ENCODE data around the gene P2RX2.

DNA sequence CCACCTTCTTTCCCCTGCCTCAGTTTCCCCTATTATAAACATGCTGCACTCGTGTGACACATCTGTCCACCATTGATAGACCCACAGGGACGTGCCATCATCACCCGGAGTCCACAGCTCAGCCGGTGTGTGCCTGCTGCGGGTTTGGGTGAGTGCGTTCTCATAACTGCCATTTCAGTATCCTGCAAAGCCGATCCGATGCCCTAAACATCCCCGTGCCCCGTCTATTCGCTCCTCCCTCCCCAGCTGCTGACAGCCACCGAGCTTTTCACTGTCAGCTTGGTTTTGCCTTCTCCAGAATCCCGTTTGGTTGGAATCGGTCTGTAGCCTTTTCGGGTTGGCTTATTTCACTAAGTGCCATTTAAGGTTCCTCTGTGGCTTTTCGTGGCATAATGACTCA is 12.1 kb upstream of the P2RX2 start:
- TF ChIP-seq POLR2A (IDR thresholded peaks at IDR 0.05), result no peak
- TF ChIP-seq, protein P1, sequence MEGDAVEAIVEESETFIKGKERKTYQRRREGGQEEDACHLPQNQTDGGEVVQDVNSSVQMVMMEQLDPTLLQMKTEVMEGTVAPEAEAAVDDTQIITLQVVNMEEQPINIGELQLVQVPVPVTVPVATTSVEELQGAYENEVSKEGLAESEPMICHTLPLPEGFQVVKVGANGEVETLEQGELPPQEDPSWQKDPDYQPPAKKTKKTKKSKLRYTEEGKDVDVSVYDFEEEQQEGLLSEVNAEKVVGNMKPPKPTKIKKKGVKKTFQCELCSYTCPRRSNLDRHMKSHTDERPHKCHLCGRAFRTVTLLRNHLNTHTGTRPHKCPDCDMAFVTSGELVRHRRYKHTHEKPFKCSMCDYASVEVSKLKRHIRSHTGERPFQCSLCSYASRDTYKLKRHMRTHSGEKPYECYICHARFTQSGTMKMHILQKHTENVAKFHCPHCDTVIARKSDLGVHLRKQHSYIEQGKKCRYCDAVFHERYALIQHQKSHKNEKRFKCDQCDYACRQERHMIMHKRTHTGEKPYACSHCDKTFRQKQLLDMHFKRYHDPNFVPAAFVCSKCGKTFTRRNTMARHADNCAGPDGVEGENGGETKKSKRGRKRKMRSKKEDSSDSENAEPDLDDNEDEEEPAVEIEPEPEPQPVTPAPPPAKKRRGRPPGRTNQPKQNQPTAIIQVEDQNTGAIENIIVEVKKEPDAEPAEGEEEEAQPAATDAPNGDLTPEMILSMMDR (IDR thresholded peaks at IDR 0.05), result no peak

All from body of pancreas (tissue), 4 donors.